B cell (primary cell): ENCODE data around the gene MAPK4.

ENCODE experiments used
- CTCF ChIP-seq: fragments of 200-600 bp; IDR thresholded peaks from one replicate; pipeline ENCODE4 v1.8.0; 2022; ENCODE audit warnings: antibody characterized with exemption, mild to moderate bottlenecking
- EZH2 ChIP-seq: IDR thresholded peaks from 2 replicates; pipeline ENCODE4 v1.6.1; 2012; ENCODE audit warnings: borderline replicate concordance, low read depth, mild to moderate bottlenecking, moderate library complexity, low read length; ENCODE audit not compliant: insufficient read depth, poor library complexity, severe bottlenecking

- TF ChIP-seq CTCF (no peak), EZH2 (no peak)
These were observed 95.0 kb downstream of the MAPK4 start for GRCh38 chr18:50654658-50655550.
